ENCODE results near the gene ZNF646. TPM values are rescaled to one million over a fixed set of nuclear protein-coding genes. Genes with fewer than 3 reads are reported as not detected.
A peak's percentile ranks its signal among the peaks of the same experiment; 100 is the strongest.

ZNF646 gene
- total RNA-seq, 1 donor from 2014 or later: 18.4 TPM

GRCh38 chr16:31109622-31110021, 35.4 kb downstream of the ZNF646 start:
- DNase-seq (ENCODE audit: extremely low spot score, unreplicated experiment): no peak
- no peak for TF ChIP-seq CTCF (IDR thresholded peaks at IDR 0.05)
- Mint-ChIP-seq H3K4me3 (ENCODE audit: unreplicated experiment) (peak overlapping the region; percentile 77), H3K9me3 (ENCODE audit: unreplicated experiment) (no peaks in the 10 kb centered on the region), H3K4me1 (ENCODE audit: unreplicated experiment) (peaks cover 20% of the 10 kb centered on the region), H3K27ac (ENCODE audit: unreplicated experiment) (no peak overlapping the region), H3K27me3 (ENCODE audit: unreplicated experiment) (no peaks in the 10 kb centered on the region), H3K36me3 (ENCODE audit: unreplicated experiment) (peaks cover 9% of the 10 kb centered on the region)

DNA sequence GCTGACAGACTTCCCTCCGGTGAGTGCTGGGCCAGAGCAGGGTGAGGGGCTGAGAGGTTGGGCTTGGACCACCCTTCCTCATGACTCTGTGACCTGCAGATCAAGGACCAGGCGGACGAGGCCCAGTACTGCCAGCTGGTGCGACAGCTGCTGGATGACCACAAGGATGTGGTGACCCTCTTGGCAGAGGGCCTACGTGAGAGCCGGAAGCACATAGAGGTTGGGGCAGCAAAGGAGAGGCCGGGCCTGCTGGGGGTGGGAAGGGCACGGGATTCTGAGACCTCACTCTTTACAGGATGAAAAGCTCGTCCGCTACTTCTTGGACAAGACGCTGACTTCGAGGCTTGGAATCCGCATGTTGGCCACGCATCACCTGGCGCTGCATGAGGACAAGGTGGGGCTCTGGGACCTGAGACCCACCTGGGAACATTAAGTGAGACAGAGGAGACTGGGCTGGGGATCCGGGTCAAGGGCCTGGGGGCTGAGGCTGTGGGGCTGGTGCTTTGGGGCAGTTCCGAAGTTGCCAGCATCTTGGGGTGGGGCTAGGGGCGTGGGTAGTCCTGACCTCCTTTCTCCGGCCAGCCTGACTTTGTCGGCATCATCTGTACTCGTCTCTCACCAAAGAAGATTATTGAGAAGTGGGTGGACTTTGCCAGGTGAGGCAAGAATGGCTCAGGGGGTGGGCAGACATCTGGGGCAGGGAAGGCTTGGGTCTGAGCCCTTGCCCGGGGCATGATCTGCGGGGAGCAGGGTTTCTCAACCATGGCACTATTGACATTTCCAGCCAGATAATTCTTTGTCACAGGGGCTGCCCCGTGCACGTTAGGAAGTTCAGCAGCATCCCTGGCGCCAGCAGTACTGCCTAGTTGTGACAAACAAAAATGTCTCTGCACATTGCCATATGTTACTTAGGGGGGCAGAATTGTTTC, 36.1 kb downstream of the ZNF646 start:
- DNase-seq (ENCODE audit: extremely low spot score, unreplicated experiment): no peak
- Mint-ChIP-seq H3K27me3 (ENCODE audit: unreplicated experiment) (no peaks in the 10 kb centered on the region), H3K36me3 (ENCODE audit: unreplicated experiment) (peaks cover 9% of the 10 kb centered on the region), H3K9me3 (ENCODE audit: unreplicated experiment) (no peaks in the 10 kb centered on the region), H3K27ac (ENCODE audit: unreplicated experiment) (no peak overlapping the region), H3K4me1 (ENCODE audit: unreplicated experiment) (peaks cover 20% of the 10 kb centered on the region), H3K4me3 (ENCODE audit: unreplicated experiment) (peak overlapping the region; percentile 77)
- no peak for TF ChIP-seq CTCF (IDR thresholded peaks at IDR 0.05)

DNA sequence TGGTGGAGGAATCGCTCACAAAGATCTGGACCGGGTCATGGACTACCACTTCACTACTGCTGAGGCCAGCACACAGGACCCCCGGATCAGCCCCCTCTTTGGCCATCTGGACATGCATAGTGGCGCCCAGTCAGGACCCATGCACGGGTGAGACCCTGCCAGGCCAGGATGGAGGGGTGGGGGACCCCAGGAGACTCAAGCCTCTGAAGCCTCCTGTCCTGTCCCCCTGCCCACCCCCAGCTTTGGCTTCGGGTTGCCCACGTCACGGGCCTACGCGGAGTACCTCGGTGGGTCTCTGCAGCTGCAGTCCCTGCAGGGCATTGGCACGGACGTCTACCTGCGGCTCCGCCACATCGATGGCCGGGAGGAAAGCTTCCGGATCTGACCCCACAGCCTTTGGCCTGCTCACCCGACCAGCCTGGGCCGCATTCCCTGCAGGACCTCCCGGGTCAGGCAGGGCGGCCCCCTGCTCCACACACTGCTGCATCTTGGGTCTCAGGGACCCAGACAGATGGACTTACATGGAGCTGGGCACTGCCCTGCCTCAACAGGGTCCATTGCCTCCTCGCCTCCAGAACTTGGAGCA, 37.8 kb downstream of the ZNF646 start:
- peaks cover 9% of the 10 kb centered on the region for H3K36me3 Mint-ChIP-seq (ENCODE audit: unreplicated experiment)
- H3K27ac Mint-ChIP-seq (ENCODE audit: unreplicated experiment): no peak overlapping the region
- H3K27me3 Mint-ChIP-seq (ENCODE audit: unreplicated experiment): no peaks in the 10 kb centered on the region
- H3K4me1 Mint-ChIP-seq (ENCODE audit: unreplicated experiment): peaks cover 16% of the 10 kb centered on the region
- DNase-seq (ENCODE audit: extremely low spot score, unreplicated experiment): no peak
- no peak overlapping the region for H3K4me3 Mint-ChIP-seq (ENCODE audit: unreplicated experiment)
- no peaks in the 10 kb centered on the region for H3K9me3 Mint-ChIP-seq (ENCODE audit: unreplicated experiment)
- no peak for TF ChIP-seq CTCF (IDR thresholded peaks at IDR 0.05)

DNA sequence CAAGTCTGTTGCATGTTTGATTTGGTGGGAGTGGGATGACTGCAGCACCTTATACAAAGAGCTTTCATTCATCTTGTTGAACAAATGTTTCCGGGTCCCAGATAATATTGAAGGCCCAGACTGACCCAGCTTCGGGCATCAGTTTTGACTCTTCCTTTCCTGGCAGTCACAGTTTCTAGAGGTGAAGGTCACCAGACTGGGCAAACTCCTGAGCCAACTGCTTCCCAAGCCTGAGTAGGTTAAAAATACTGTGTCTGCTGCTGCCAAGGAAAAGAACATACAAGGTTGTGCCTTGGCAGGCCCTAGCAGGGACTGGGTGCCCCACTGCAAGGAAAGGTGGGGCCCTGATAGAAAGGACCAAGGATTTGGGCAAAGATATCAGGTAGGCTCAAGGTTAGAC, 38.5 kb downstream of the ZNF646 start:
- Mint-ChIP-seq H3K4me1 (ENCODE audit: unreplicated experiment) (peaks cover 15% of the 10 kb centered on the region), H3K4me3 (ENCODE audit: unreplicated experiment) (no peak overlapping the region), H3K27me3 (ENCODE audit: unreplicated experiment) (no peaks in the 10 kb centered on the region), H3K9me3 (ENCODE audit: unreplicated experiment) (no peaks in the 10 kb centered on the region), H3K36me3 (ENCODE audit: unreplicated experiment) (peaks cover 9% of the 10 kb centered on the region), H3K27ac (ENCODE audit: unreplicated experiment) (no peak overlapping the region)
- DNase-seq (ENCODE audit: extremely low spot score, unreplicated experiment): no peak
- TF ChIP-seq CTCF (IDR thresholded peaks at IDR 0.05): no peak

Measured in osteocyte (in vitro differentiated cells).